ENCODE measurements around the gene CCDC51. TPM values are rescaled to one million over a fixed set of nuclear protein-coding genes. Genes with fewer than 3 reads are reported as not detected.

CCDC51 gene
- total and polyA plus RNA-seq, 9 of the 15 experiments (the other 6 are each of a cell fraction or from before 2014, with no cell fraction given): 6.5 to 18.6 (median 15.7) TPM

GRCh38 chr3:48420561-48420960, 19.4 kb downstream of the CCDC51 start:
- POLR2A ChIA-PET: no interaction called here
- H3K4me3 ChIP-seq: no peak overlapping the region
- peaks cover 0 to 23% of the 10 kb centered on the region in 2 experiments; a peak in 2 of 5 replicates for H3K4me1 ChIP-seq (replicated peaks in 1 of 2; ENCODE audit: control insufficient read depth in 2 of 2, insufficient read depth in 2 of 2, low read length in 2 of 2)
- WGBS (ENCODE audit: insufficient coverage, low coverage, missing lambda C conversion rate): 70% methylated on average over 2 of the region's 14 CpGs
- H3K9me3 ChIP-seq (replicated peaks; ENCODE audit: control insufficient read depth, insufficient read depth, low read depth, low read length): no peaks in the 10 kb centered on the region
- H3K79me2 ChIP-seq (ENCODE audit: control insufficient read depth, insufficient read depth, low read length): no peaks in the 10 kb centered on the region
- no peaks in the 10 kb centered on the region for H3K27me3 ChIP-seq (ENCODE audit: control insufficient read depth in 2 of 2, insufficient read depth in 2 of 2, low read length in 2 of 2)
- no peaks in the 10 kb centered on the region for H3K36me3 ChIP-seq (ENCODE audit: control insufficient read depth, insufficient read depth, low read length)
- in situ Hi-C loops (cut with MboI): no loop called here
- no peaks in the 10 kb centered on the region for H4K20me1 ChIP-seq (replicated peaks; ENCODE audit: control insufficient read depth, insufficient read depth, low read length)
- intact Hi-C loops (cut with micrococcal nuclease): no loop called here
- no peak for ATAC-seq
- BruUV-seq (replicated peaks): no TSS peak
- H3K4me2 ChIP-seq (ENCODE audit: insufficient read depth, low read length): no peak overlapping the region
- CTCF ChIA-PET (ENCODE audit: low intra/inter-chr PET ratio): no interaction called here
- FAIRE-seq: no peak
- no peak overlapping the region for H3K27ac ChIP-seq (ENCODE audit: extremely low read depth, low read depth, low read length)
- H3K9me1 ChIP-seq (ENCODE audit: control insufficient read depth, insufficient read depth, low read length): no peaks in the 10 kb centered on the region
- no peak for DNase-seq (ENCODE audit: extremely low read depth in 1 of 4, low spot score in 3 of 4)
- TF ChIP-seq ZSCAN29 (IDR thresholded peaks at IDR 0.05) (no peak), MEF2D (tag; conservative IDR thresholded peaks at IDR 0.05; ENCODE audit: low read depth) (no peak), ZBTB12 (CRISPR knock-in tag; IDR thresholded peaks at IDR 0.05) (no peak)
- H3K9ac ChIP-seq (ENCODE audit: insufficient read depth in 1 of 2, low read depth in 2 of 2, low read length in 2 of 2): no peak overlapping the region
- no peak overlapping the region for H2AFZ ChIP-seq (ENCODE audit: low read depth, low read length)

DNA sequence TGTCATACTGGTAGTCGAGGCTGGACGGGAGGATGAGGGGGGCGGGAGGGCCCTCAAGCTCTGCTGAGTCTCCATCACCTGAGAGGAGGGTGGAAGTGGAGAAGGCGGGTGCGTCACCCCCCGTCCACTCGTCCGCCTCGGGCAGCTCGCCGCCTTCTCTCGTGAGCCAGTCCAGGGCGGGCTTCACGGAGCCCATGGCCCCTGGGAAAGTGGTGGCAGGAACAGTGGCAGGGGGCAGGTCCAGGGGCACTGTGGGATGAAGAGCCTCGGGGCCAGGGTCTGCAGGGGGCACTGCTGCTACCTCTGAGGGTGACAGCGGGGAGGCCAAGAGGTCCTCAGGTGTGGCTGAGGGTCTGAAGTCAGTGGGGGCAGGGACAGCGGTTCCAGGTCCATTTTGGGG, 20.3 kb downstream of the CCDC51 start:
- 33% methylated on average over 1 of the region's 17 CpGs for WGBS (ENCODE audit: insufficient coverage, low coverage, missing lambda C conversion rate)
- BruUV-seq (replicated peaks): no TSS peak
- Histone ChIP-seq H3K4me2 (ENCODE audit: insufficient read depth, low read length) (no peak overlapping the region), H3K9me1 (ENCODE audit: control insufficient read depth, insufficient read depth, low read length) (no peaks in the 10 kb centered on the region), H3K9ac (ENCODE audit: insufficient read depth in 1 of 2, low read depth in 2 of 2, low read length in 2 of 2) (no peak overlapping the region), H3K36me3 (ENCODE audit: control insufficient read depth, insufficient read depth, low read length) (no peaks in the 10 kb centered on the region), H3K79me2 (ENCODE audit: control insufficient read depth, insufficient read depth, low read length) (no peaks in the 10 kb centered on the region), H3K4me1 (replicated peaks in 1 of 2; ENCODE audit: control insufficient read depth in 2 of 2, insufficient read depth in 2 of 2, low read length in 2 of 2) (peaks cover 0 to 16% of the 10 kb centered on the region in 2 experiments; a peak in 2 of 5 replicates), H3K9me3 (replicated peaks; ENCODE audit: control insufficient read depth, insufficient read depth, low read depth, low read length) (no peaks in the 10 kb centered on the region), H2AFZ (ENCODE audit: low read depth, low read length) (no peak overlapping the region), H3K27ac (ENCODE audit: extremely low read depth, low read depth, low read length) (no peak overlapping the region), H3K4me3 (no peak overlapping the region), H3K27me3 (ENCODE audit: control insufficient read depth in 2 of 2, insufficient read depth in 2 of 2, low read length in 2 of 2) (no peaks in the 10 kb centered on the region), H4K20me1 (replicated peaks; ENCODE audit: control insufficient read depth, insufficient read depth, low read length) (no peaks in the 10 kb centered on the region)
- in situ Hi-C loops (cut with MboI): no loop called here
- ChIA-PET CTCF (ENCODE audit: low intra/inter-chr PET ratio) (no interaction called here), POLR2A (interaction anchor here (0.9 to 1.2 kb wide), 2 partner anchors 12 to 14 kb away, joined by 3 to 4 read pairs; no protein-coding TSS in a partner anchor)
- DNase-seq (ENCODE audit: extremely low read depth in 1 of 4, low spot score in 3 of 4) (no peak), FAIRE-seq (no peak), ATAC-seq (no peak)
- intact Hi-C loops (cut with micrococcal nuclease): no loop called here
- TF ChIP-seq HOXB6 (CRISPR knock-in tag; IDR thresholded peaks at IDR 0.05; ENCODE audit: borderline replicate concordance) (no peak), C11orf30 (IDR thresholded peaks at IDR 0.05; ENCODE audit: low read depth) (no peak), UBTF (IDR thresholded peaks at IDR 0.05; ENCODE audit: borderline replicate concordance in 1 of 2, low read depth in 2 of 2, low read length in 2 of 2) (no peak), YY1 (IDR thresholded peaks at IDR 0.05; ENCODE audit: borderline replicate concordance in 1 of 3, control insufficient read depth in 1 of 3, extremely low read depth in 1 of 3, insufficient read depth in 3 of 3, insufficient read length in 1 of 3, insufficient replicate concordance in 2 of 3, low read depth in 1 of 3, low read length in 2 of 3) (no peak)

Measured in K562 (cell line).